T-helper 22 cell (primary cell): ENCODE measurements around the gene KIFC1.
"Not testable (repeated sequence)": the region's sequence is repeated elsewhere in the genome, so short reads cannot be mapped to it uniquely, and the experiment has no call there.

Source experiments
- DNase-seq: peaks from one replicate; pipeline ENCODE4 v3.0.0-alpha.2; 2020; ENCODE audit warnings: low read depth

KIFC1 gene

GRCh38 chr6:33391278-33391921 is at the start of gene KIFC1:
Gene KIFC1 (plus strand): TSS chr6:33391823. CDS start chr6:33391986, 163 bp downstream.
- peak; percentile 98 for DNase-seq

GRCh38 chr6:33343606-33343952 is 48.0 kb upstream of the KIFC1 start:
- not testable (repeated sequence) for DNase-seq

GRCh38 chr6:33343953-33344611 is 47.5 kb upstream of the KIFC1 start:
- DNase-seq = peak; percentile 65

- DNase-seq = peak; percentile 61
Measured at GRCh38 chr6:33344701-33345697, 46.6 kb upstream of the KIFC1 start.

- not testable (repeated sequence) for DNase-seq
Measured at GRCh38 chr6:33346972-33347371, 44.7 kb upstream of the KIFC1 start.

GRCh38 chr6:33347816-33348215 is 43.8 kb upstream of the KIFC1 start:
- no peak for DNase-seq

GRCh38 chr6:33355860-33356259 is 35.8 kb upstream of the KIFC1 start:
- DNase-seq = not testable (repeated sequence)

GRCh38 chr6:33356295-33356694 is 35.3 kb upstream of the KIFC1 start:
- DNase-seq = no peak

- not testable (repeated sequence) for DNase-seq
Measured at GRCh38 chr6:33357160-33357871, 34.3 kb upstream of the KIFC1 start.

GRCh38 chr6:33359331-33359730 is 32.3 kb upstream of the KIFC1 start:
- DNase-seq = no peak

- not testable (repeated sequence) for DNase-seq
Measured at GRCh38 chr6:33363486-33363885, 28.1 kb upstream of the KIFC1 start.

GRCh38 chr6:33364475-33365205 is 27.0 kb upstream of the KIFC1 start:
- not testable (repeated sequence) for DNase-seq

- not testable (repeated sequence) for DNase-seq
Measured at GRCh38 chr6:33365206-33365971, 26.2 kb upstream of the KIFC1 start.

GRCh38 chr6:33367009-33367714 is 24.5 kb upstream of the KIFC1 start:
- no peak for DNase-seq

GRCh38 chr6:33367715-33368025 is 24.0 kb upstream of the KIFC1 start:
- DNase-seq = not testable (repeated sequence)

- not testable (repeated sequence) for DNase-seq
Measured at GRCh38 chr6:33371901-33372300, 19.7 kb upstream of the KIFC1 start.

- DNase-seq = no peak
Measured at GRCh38 chr6:33372526-33373123, 19.0 kb upstream of the KIFC1 start.

GRCh38 chr6:33373960-33374910 is 17.4 kb upstream of the KIFC1 start:
- no peak for DNase-seq
